ENCODE results near the gene CSF3R.

Gene CSF3R

DNA sequence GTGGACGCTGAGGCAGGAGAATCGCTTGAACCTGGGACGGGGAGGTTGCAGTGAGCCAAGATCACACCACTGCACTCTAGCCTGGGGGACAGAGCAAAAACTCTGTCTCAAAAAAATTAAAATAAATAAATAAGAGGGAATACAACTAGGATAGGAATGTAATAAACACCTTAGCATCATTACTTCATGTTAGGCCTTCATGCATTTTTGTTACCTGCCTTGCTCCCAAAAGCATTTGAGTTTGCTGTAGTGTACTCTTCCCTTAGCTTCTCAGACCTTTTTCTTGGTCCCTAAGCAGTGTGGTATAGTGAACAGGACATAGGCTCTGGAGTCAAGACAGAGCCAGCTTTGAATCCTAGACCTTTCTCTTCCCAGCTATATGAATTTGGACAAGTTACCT, 29.7 kb downstream of the CSF3R start:
- DNase-seq (ENCODE audit: extremely low spot score): no peak
- POLR2A ChIA-PET: interaction anchor here (0.6 kb wide), 1 partner anchor 1492 kb away, joined by 3 read pairs; no protein-coding TSS in a partner anchor
- CTCF ChIA-PET: interaction anchor here (1.1 kb wide), 1 partner anchor 111 kb away, joined by 3 read pairs; no protein-coding TSS in a partner anchor
- TF ChIP-seq, protein P1, sequence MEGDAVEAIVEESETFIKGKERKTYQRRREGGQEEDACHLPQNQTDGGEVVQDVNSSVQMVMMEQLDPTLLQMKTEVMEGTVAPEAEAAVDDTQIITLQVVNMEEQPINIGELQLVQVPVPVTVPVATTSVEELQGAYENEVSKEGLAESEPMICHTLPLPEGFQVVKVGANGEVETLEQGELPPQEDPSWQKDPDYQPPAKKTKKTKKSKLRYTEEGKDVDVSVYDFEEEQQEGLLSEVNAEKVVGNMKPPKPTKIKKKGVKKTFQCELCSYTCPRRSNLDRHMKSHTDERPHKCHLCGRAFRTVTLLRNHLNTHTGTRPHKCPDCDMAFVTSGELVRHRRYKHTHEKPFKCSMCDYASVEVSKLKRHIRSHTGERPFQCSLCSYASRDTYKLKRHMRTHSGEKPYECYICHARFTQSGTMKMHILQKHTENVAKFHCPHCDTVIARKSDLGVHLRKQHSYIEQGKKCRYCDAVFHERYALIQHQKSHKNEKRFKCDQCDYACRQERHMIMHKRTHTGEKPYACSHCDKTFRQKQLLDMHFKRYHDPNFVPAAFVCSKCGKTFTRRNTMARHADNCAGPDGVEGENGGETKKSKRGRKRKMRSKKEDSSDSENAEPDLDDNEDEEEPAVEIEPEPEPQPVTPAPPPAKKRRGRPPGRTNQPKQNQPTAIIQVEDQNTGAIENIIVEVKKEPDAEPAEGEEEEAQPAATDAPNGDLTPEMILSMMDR (IDR thresholded peaks at IDR 0.05; ENCODE audit: control extremely low read depth, extremely low read depth, low read depth, missing control alignments): no peak

DNA sequence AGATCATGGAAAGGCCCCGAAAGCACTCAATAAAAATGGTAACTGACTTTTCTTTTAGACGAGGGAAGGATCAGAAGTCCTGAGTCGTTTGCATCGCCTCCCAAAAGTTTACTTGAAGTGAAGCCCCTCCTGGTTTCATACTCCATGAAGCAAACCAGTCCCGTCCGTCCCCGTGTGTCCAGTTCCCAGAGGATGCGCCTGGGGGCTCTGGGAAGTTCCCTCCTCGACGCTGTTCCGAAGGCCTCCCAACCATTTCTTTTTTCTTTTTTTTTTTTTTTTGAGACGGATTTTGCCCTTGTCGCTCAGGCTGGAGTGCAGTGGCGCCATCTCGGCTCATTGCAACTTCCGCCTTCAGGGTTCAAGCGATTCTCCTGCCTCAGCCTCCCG, 31.8 kb downstream of the CSF3R start:
- TF ChIP-seq, protein P1 (IDR thresholded peaks at IDR 0.05; ENCODE audit: control extremely low read depth, extremely low read depth, low read depth, missing control alignments): no peak
- ChIA-PET CTCF (interaction anchor here (0.7 to 2.2 kb wide), 8 partner anchors 8 to 290 kb away, joined by 3 to 5 read pairs (median 3); partner anchors contain the start of gene MRPS15), POLR2A (interaction anchor here (0.6 to 1.5 kb wide), 6 partner anchors 9 to 1024 kb away, joined by 3 to 6 read pairs (median 4); partner anchors contain the start of genes MRPS15 and THRAP3)
- no peak for DNase-seq (ENCODE audit: extremely low spot score)

DNA sequence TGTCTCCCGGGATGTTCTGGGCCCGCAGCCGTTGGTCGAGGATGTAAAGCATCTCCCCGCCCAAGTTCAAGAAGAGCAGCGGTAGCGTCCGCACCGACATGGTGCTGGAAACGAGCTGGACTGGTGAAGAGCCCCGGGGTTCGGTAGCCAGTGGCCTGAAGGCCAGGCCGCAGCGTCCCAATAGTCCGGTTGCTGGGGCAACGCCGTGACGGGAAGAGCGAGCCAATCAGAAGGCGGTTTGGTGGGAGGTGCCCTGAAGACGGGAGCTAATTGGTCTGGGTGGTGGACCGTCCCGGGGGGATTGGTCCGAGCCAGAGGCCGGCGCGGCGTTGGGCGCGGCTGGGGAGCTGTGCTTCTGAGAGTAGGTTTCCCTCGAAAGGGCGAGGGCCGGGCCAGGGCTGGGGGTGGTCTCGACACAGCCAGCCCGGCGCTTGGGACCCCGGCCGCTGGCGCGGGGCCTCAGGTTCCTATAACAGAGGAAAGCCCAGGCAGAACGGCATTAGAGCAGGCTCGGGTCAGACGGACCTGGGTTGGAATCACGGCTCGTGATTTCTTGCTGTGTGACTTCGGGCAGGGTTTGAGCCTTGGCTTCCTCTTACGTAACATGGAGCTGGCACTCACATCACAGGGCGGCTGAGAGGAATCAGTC, 32.3 kb downstream of the CSF3R start, which contains the start of gene OSCP1:
Gene OSCP1, minus strand, starts transcription at position 182 of the 649 bp plus-strand sequence. Its CDS starts 82 bp downstream, at position 100.
- POLR2A ChIA-PET: interaction anchor here (0.6 to 1.5 kb wide), 6 partner anchors 9 to 1025 kb away, joined by 3 to 6 read pairs (median 4); partner anchors contain the start of genes MRPS15 and THRAP3
- CTCF ChIA-PET: interaction anchor here (0.7 to 2.2 kb wide), 8 partner anchors 9 to 290 kb away, joined by 3 to 5 read pairs (median 3); partner anchors contain the start of gene MRPS15
- peak; percentile 100 for DNase-seq (ENCODE audit: extremely low spot score)
- TF ChIP-seq, protein P1 (IDR thresholded peaks at IDR 0.05; ENCODE audit: control extremely low read depth, extremely low read depth, low read depth, missing control alignments): no peak

DNA sequence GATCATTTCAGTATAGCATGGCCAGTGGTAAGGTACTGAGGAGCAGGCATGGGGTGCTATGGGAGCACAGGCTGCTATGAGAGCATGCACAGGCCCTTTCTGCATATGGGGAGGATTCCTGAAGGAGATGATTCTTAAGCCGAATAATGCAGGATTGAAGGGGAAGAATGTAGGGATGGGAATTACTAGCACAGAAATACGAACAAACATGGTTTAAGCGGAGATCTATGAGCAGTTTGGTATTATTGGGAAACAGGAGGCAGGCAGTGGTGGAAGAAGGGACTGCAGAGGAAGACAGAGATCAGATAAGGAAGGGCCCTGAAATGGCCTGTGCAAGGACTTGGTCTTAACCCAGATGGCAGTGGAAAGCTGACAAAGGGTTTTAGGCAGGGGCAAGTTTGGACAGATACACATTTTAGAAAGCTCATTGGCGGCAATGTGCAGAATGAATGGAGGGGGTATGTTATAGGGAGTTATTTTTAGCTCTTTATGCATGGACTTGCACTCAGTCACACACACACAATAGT, 34.1 kb downstream of the CSF3R start:
- CTCF ChIA-PET: interaction anchor here (0.8 to 1.3 kb wide), 2 partner anchors 15 to 28 kb away, joined by 3 read pairs; partner anchors contain the start of gene MRPS15
- POLR2A ChIA-PET: interaction anchor here (0.9 kb wide), 1 partner anchor 16 kb away, joined by 9 read pairs; the partner anchor contains the start of gene MRPS15
- DNase-seq (ENCODE audit: extremely low spot score): no peak
- TF ChIP-seq, protein P1 (IDR thresholded peaks at IDR 0.05; ENCODE audit: control extremely low read depth, extremely low read depth, low read depth, missing control alignments): no peak

DNA sequence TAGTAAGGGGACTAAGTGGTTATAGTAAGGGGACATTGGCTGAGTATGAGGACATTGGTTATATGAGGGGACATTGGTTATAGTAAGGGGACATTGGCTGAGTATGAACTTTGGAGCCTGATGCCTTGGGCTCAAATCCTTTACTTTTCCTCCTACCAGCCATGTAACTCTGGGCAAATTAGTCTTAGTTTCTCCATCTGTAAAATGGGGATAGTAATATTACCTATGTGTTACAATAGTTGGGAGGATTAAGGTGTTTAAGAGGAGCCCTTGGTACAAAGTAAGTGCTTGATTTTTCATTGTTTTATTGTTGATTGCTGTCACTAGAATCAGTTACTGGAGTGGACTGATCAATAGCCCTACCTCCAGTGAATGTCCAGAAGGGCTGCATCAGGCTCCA, 35.3 kb downstream of the CSF3R start:
- CTCF ChIA-PET: no interaction called here
- no peak for DNase-seq (ENCODE audit: extremely low spot score)
- TF ChIP-seq, protein P1 (IDR thresholded peaks at IDR 0.05; ENCODE audit: control extremely low read depth, extremely low read depth, low read depth, missing control alignments): no peak
- POLR2A ChIA-PET: no interaction called here

DNA sequence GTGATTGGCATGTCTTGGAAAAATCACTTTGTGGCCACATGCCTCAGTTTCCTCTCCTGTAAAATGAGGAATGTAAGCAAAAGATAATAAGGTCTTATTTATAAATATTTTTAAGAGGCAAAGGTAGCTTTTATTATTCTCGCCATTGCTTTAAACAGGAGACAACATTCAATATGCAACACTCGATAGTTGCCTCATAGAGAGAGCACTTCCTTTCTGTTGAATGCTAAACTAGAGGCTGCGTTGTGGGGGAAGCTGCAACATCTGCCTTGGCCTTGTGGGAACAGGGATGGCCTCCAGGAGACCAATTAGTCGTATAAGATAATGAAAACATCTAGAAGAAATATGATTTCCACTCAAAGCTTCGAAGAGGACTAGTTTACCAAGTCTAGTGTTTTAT, 36.0 kb downstream of the CSF3R start:
- TF ChIP-seq, protein P1 (IDR thresholded peaks at IDR 0.05; ENCODE audit: control extremely low read depth, extremely low read depth, low read depth, missing control alignments): no peak
- ChIA-PET CTCF (interaction anchor here (0.8 to 1.6 kb wide), 3 partner anchors 12 to 28 kb away, joined by 3 to 10 read pairs (median 4); no protein-coding TSS in a partner anchor), POLR2A (no interaction called here)
- DNase-seq (ENCODE audit: extremely low spot score): no peak
